CD4-positive, alpha-beta T cell treated with Interleukin-15 for 1 hour (primary cell): Measurements from ENCODE around the gene ELMOD1.

Source experiments
- DNase-seq: peaks from one replicate; pipeline ENCODE4 v3.0.0-alpha.2; 2020

Gene ELMOD1

GRCh38 chr11:107691000-107691750, 100.2 kb downstream of the ELMOD1 start:
- DNase-seq = no peak

- no peak for DNase-seq
Observed at GRCh38 chr11:107695446-107695845, 104.5 kb downstream of the ELMOD1 start.

GRCh38 chr11:107696140-107696539, 105.2 kb downstream of the ELMOD1 start:
- no peak for DNase-seq

GRCh38 chr11:107697291-107697690, 106.3 kb downstream of the ELMOD1 start:
- DNase-seq = no peak

GRCh38 chr11:107699371-107700285, 108.7 kb downstream of the ELMOD1 start:
- no peak for DNase-seq

- no peak for DNase-seq
Observed at GRCh38 chr11:107702109-107702660, 111.2 kb downstream of the ELMOD1 start.

- no peak for DNase-seq
Observed at GRCh38 chr11:107702723-107703122, 111.8 kb downstream of the ELMOD1 start.

GRCh38 chr11:107704451-107704850, 113.5 kb downstream of the ELMOD1 start:
- no peak for DNase-seq

- DNase-seq = no peak
Observed at GRCh38 chr11:107705027-107705426, 114.1 kb downstream of the ELMOD1 start.

GRCh38 chr11:107706531-107706930, 115.6 kb downstream of the ELMOD1 start:
- DNase-seq = no peak

GRCh38 chr11:107707215-107707671, 116.3 kb downstream of the ELMOD1 start:
- DNase-seq = no peak

GRCh38 chr11:107707807-107708206, 116.9 kb downstream of the ELMOD1 start:
- no peak for DNase-seq

GRCh38 chr11:107708792-107709191, 117.8 kb downstream of the ELMOD1 start:
- no peak for DNase-seq

- no peak for DNase-seq
Observed at GRCh38 chr11:107710301-107710700, 119.4 kb downstream of the ELMOD1 start.

GRCh38 chr11:107711861-107712755, 121.2 kb downstream of the ELMOD1 start, which contains the start of gene SLN:
SLN (minus strand) TSS chr11:107712056.
- DNase-seq = no peak

GRCh38 chr11:107713009-107713408, 122.1 kb downstream of the ELMOD1 start:
- no peak for DNase-seq
